Skeletal muscle satellite cell (primary cell): ENCODE measurements around the gene IL36RN. TPM values are rescaled to one million over a fixed set of nuclear protein-coding genes. Genes with fewer than 3 reads are reported as not detected.

Experiments used
- H3K27me3 ChIP-seq: 2 replicates; pipeline ENCODE4 v1.7.0; 2013; ENCODE audit warnings: low read length; ENCODE audit not compliant: control insufficient read depth, insufficient read depth
- H3K36me3 ChIP-seq: 2 replicates; pipeline ENCODE4 v1.7.0; 2013; ENCODE audit warnings: mild to moderate bottlenecking, control low read depth, low read length; ENCODE audit not compliant: insufficient read depth
- H3K4me1 ChIP-seq: 2 replicates; pipeline ENCODE4 v1.7.0; 2013; ENCODE audit warnings: low read length; ENCODE audit not compliant: control insufficient read depth, insufficient read depth
- H3K4me2 ChIP-seq: 2 replicates; pipeline ENCODE4 v1.7.0; 2013; ENCODE audit warnings: mild to moderate bottlenecking, low read length
- H3K4me3 ChIP-seq: 2 replicates; pipeline ENCODE4 v1.7.0; 2013; ENCODE audit warnings: low read length
- H3K9ac ChIP-seq: 2 replicates; pipeline ENCODE4 v1.7.0; 2013; ENCODE audit warnings: mild to moderate bottlenecking, low read depth, low read length, moderate library complexity
- H3K9me3 ChIP-seq: replicated peaks from 2 replicates; pipeline ENCODE4 v1.7.0; 2013; ENCODE audit warnings: mild to moderate bottlenecking, control low read depth, low read length
- small RNA-seq: library from RNA; depleted of rRNA; stranded (forward); fragments of <200 nt; gene quantifications from one replicate; pipeline ENCODE3, GENCODE V24; 2012

The IL36RN gene

GRCh38 chr2:113111121-113111520 is 52.1 kb downstream of the IL36RN start:
- H3K36me3 ChIP-seq, result no peaks in the 10 kb centered on the region
- no peaks in the 10 kb centered on the region for H3K4me1 ChIP-seq
- H3K9me3 ChIP-seq, result no peaks in the 10 kb centered on the region
- H3K4me2 ChIP-seq, result no peak overlapping the region
- no peak overlapping the region for H3K4me3 ChIP-seq
- peaks cover 46% of the 10 kb centered on the region for H3K27me3 ChIP-seq
- no peak overlapping the region for H3K9ac ChIP-seq

GRCh38 chr2:113111823-113112287 is 52.9 kb downstream of the IL36RN start:
- H3K4me2 ChIP-seq, result no peak overlapping the region
- no peaks in the 10 kb centered on the region for H3K9me3 ChIP-seq
- no peaks in the 10 kb centered on the region for H3K36me3 ChIP-seq
- H3K27me3 ChIP-seq, result peaks cover 46% of the 10 kb centered on the region
- no peaks in the 10 kb centered on the region for H3K4me1 ChIP-seq
- no peak overlapping the region for H3K9ac ChIP-seq
- no peak overlapping the region for H3K4me3 ChIP-seq

GRCh38 chr2:113112441-113112840 is 53.4 kb downstream of the IL36RN start:
- peaks cover 42% of the 10 kb centered on the region for H3K27me3 ChIP-seq
- H3K4me2 ChIP-seq, result no peak overlapping the region
- H3K9me3 ChIP-seq, result no peaks in the 10 kb centered on the region
- no peaks in the 10 kb centered on the region for H3K36me3 ChIP-seq
- no peaks in the 10 kb centered on the region for H3K4me1 ChIP-seq
- no peak overlapping the region for H3K9ac ChIP-seq
- H3K4me3 ChIP-seq, result no peak overlapping the region

GRCh38 chr2:113112871-113113270 is 53.9 kb downstream of the IL36RN start:
- H3K4me3 ChIP-seq, result no peak overlapping the region
- no peak overlapping the region for H3K9ac ChIP-seq
- H3K4me1 ChIP-seq, result no peaks in the 10 kb centered on the region

GRCh38 chr2:113113807-113114206 is 54.8 kb downstream of the IL36RN start:
- Histone ChIP-seq H3K4me1 (no peaks in the 10 kb centered on the region), H3K4me2 (no peak overlapping the region), H3K9me3 (no peaks in the 10 kb centered on the region), H3K27me3 (peaks cover 42% of the 10 kb centered on the region), H3K9ac (no peak overlapping the region), H3K36me3 (no peaks in the 10 kb centered on the region), H3K4me3 (no peak overlapping the region)

More at GRCh38 chr2:113112871-113113270, 53.9 kb downstream of the IL36RN start:
- Histone ChIP-seq H3K4me2 (no peak overlapping the region), H3K27me3 (peaks cover 42% of the 10 kb centered on the region), H3K9me3 (no peaks in the 10 kb centered on the region), H3K36me3 (no peaks in the 10 kb centered on the region)

Small RNA genes lying within 50 kb of the gene (small RNA-seq; reads per million reads assigned to genes)
- gene RNU6-1180P, result not detected
